ENCODE data around the gene ADAMTSL5.

Gene ADAMTSL5

GRCh38 chr19:1473085-1473851, 39.6 kb downstream of the ADAMTSL5 start:
- TF ChIP-seq EZH2phosphoT487 (conservative IDR thresholded peaks at IDR 0.05; ENCODE audit: low read length): no peak
- no peak for TF ChIP-seq CTCF (IDR thresholded peaks at IDR 0.05; ENCODE audit: insufficient read depth, low read length, poor library complexity, severe bottlenecking)
- no peak overlapping the region for H3K4me2 ChIP-seq (ENCODE audit: low read depth, low read length, poor library complexity, severe bottlenecking)
- H3F3A ChIP-seq (ENCODE audit: insufficient read depth): no peaks in the 10 kb centered on the region
- no peaks in the 10 kb centered on the region for H3K36me3 ChIP-seq (ENCODE audit: low read length)
- H3K9me3 ChIP-seq (ENCODE audit: insufficient read depth, low read length): no peaks in the 10 kb centered on the region
- H3K27me3 ChIP-seq (ENCODE audit: low read length): no peaks in the 10 kb centered on the region
- H3K9me2 ChIP-seq (replicated peaks; ENCODE audit: insufficient read depth, low read length): no peaks in the 10 kb centered on the region
- peaks cover 3% of the 10 kb centered on the region; the same call in 1 of the 2 replicates for H4K20me1 ChIP-seq (ENCODE audit: low read depth, low read length)
- H3K79me2 ChIP-seq (ENCODE audit: insufficient read depth, low read length): peaks cover 15% of the 10 kb centered on the region
- H3K9ac ChIP-seq (ENCODE audit: low read length): no peak overlapping the region
- H3K27ac ChIP-seq (ENCODE audit: low read depth, low read length): no peak overlapping the region
- no peak overlapping the region for H3K4me3 ChIP-seq (ENCODE audit: insufficient read depth, low read length, poor library complexity, severe bottlenecking)
- no peak overlapping the region for H2AFZ ChIP-seq (ENCODE audit: low read depth, low read length, severe bottlenecking)

- H3K4me2 ChIP-seq (ENCODE audit: low read depth, low read length, poor library complexity, severe bottlenecking): no peak overlapping the region
- H3K27ac ChIP-seq (ENCODE audit: low read depth, low read length): no peak overlapping the region
- H3K9me2 ChIP-seq (replicated peaks; ENCODE audit: insufficient read depth, low read length): no peaks in the 10 kb centered on the region
- TF ChIP-seq CTCF (IDR thresholded peaks at IDR 0.05; ENCODE audit: insufficient read depth, low read length, poor library complexity, severe bottlenecking): no peak
- TF ChIP-seq EZH2phosphoT487 (conservative IDR thresholded peaks at IDR 0.05; ENCODE audit: low read length): no peak
- H3K79me2 ChIP-seq (ENCODE audit: insufficient read depth, low read length): peaks cover 9% of the 10 kb centered on the region; the same call in 1 of the 2 replicates
- no peak overlapping the region for H2AFZ ChIP-seq (ENCODE audit: low read depth, low read length, severe bottlenecking)
- no peaks in the 10 kb centered on the region for H3K27me3 ChIP-seq (ENCODE audit: low read length)
- no peak overlapping the region for H3K9ac ChIP-seq (ENCODE audit: low read length)
- no peaks in the 10 kb centered on the region for H3K9me3 ChIP-seq (ENCODE audit: insufficient read depth, low read length)
- peaks cover 3% of the 10 kb centered on the region; the same call in 1 of the 2 replicates for H4K20me1 ChIP-seq (ENCODE audit: low read depth, low read length)
- H3F3A ChIP-seq (ENCODE audit: insufficient read depth): no peaks in the 10 kb centered on the region
- H3K36me3 ChIP-seq (ENCODE audit: low read length): no peaks in the 10 kb centered on the region
- no peak overlapping the region for H3K4me3 ChIP-seq (ENCODE audit: insufficient read depth, low read length, poor library complexity, severe bottlenecking)
Measured at GRCh38 chr19:1472231-1473084, 40.4 kb downstream of the ADAMTSL5 start.

DNA sequence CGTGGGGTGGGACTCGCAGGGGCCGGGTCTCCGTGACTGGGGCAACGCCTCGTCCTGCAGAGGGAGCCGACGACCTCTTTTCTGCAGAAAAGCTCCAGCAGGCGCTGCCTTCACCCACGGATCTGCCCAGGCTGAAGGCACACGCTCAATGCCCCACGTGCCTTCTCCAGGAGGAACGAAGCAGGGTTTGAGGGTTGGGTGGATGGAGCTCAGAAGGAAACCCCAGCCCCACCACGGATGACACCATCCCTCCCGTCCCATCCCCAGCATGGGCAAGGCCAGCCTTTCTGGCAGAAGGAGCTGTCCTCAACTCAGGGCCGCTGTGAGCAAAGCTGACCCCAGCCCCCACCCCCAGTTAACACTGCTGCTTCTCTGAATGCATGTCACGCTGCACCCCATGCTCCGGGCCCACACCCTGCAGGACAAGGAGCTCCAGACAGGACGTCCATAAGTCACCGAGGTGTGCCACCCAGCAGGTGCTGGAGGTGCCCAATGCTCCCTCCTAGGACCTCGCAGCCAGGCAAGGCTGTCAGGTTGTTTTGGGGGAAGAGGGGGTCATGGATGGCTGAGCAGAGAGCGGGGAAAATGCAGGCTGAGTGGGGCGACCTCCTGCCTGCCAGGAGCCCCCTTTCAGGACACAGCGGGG, 41.2 kb downstream of the ADAMTSL5 start:
- no peak overlapping the region for H2AFZ ChIP-seq (ENCODE audit: low read depth, low read length, severe bottlenecking)
- H3K4me3 ChIP-seq (ENCODE audit: insufficient read depth, low read length, poor library complexity, severe bottlenecking): no peak overlapping the region
- no peak overlapping the region for H3K9ac ChIP-seq (ENCODE audit: low read length)
- peak overlapping the region; percentile 14 for H3K4me2 ChIP-seq (ENCODE audit: low read depth, low read length, poor library complexity, severe bottlenecking)
- no peaks in the 10 kb centered on the region for H3K9me3 ChIP-seq (ENCODE audit: insufficient read depth, low read length)
- H3K9me2 ChIP-seq (replicated peaks; ENCODE audit: insufficient read depth, low read length): no peaks in the 10 kb centered on the region
- no peak overlapping the region for H3K27ac ChIP-seq (ENCODE audit: low read depth, low read length)
- H3K27me3 ChIP-seq (ENCODE audit: low read length): no peaks in the 10 kb centered on the region
- no peaks in the 10 kb centered on the region for H3K36me3 ChIP-seq (ENCODE audit: low read length)
- TF ChIP-seq EZH2phosphoT487 (conservative IDR thresholded peaks at IDR 0.05; ENCODE audit: low read length): no peak
- no peak for TF ChIP-seq CTCF (IDR thresholded peaks at IDR 0.05; ENCODE audit: insufficient read depth, low read length, poor library complexity, severe bottlenecking)
- peaks cover 3% of the 10 kb centered on the region; the same call in 1 of the 2 replicates for H4K20me1 ChIP-seq (ENCODE audit: low read depth, low read length)
- no peaks in the 10 kb centered on the region for H3F3A ChIP-seq (ENCODE audit: insufficient read depth)
- H3K79me2 ChIP-seq (ENCODE audit: insufficient read depth, low read length): peaks cover 5% of the 10 kb centered on the region; the same call in 1 of the 2 replicates

Data from SU-DHL-6 (cell line).